GM20431 (cell line): ENCODE data around the gene MAP2.

Experiments
- in situ Hi-C: fragments of 300-500 bp; cut with MseI, MboI; formaldehyde crosslinking; loops from one replicate; pipeline ENCODE4 v1.15.0; 2020; ENCODE audit warnings: low sequenced_read_pairs; ENCODE audit not compliant: unreplicated experiment

MAP2 gene

DNA sequence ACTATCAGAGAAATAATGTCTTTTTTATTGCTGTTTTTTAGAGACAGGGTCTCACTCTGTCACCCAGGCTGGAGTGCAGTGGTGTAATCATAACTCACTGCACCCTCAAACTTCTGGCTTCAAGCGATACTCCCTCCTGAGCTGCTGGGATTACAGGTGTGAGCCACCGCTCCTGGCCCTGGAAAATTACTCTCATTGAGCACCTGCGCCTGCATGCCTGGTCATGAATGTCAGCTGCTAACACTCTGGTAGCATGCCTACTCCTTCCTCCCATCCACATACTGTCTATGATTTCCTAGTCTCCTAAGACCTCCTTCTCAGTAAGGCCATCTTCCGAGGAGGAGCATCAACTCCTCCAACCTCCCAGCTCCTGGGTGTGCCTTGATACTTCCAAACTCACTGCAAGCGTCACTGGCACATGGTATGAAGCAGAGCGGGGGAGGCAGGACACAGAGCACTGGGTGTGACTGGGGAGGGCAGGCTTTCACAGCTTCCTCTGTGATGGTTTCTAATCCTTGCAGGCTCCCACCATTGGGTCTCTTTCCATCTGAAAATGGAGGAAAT, 1.6 kb upstream of the MAP2 start:
- in situ Hi-C loops, result no loop called here

DNA sequence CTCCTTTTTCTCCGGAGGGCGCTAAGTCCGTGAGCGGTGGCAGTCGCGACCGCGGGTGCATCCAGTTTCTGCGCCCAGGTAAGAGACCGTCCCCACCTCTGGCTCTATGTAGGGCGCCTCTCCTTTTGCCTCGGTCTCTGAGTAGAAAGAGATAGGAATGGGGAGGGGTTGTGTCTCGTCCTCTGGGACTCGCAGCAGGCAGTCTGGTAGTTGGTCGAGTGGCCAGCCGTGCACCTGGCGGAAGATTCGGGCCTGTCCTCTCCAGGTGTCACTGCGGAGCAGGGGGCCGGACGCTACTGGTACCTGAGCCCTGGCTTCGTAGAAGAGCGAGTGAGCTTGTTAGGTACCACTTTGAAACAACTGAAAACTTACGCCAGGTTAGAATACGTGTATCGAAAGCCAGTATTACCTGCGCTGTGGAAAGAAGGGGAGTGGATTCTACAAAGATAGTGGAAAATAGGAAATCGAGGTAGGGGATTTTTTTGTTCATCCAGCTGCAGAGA, 403 bp downstream of the MAP2 start:
- in situ Hi-C loops, result no loop called here

DNA sequence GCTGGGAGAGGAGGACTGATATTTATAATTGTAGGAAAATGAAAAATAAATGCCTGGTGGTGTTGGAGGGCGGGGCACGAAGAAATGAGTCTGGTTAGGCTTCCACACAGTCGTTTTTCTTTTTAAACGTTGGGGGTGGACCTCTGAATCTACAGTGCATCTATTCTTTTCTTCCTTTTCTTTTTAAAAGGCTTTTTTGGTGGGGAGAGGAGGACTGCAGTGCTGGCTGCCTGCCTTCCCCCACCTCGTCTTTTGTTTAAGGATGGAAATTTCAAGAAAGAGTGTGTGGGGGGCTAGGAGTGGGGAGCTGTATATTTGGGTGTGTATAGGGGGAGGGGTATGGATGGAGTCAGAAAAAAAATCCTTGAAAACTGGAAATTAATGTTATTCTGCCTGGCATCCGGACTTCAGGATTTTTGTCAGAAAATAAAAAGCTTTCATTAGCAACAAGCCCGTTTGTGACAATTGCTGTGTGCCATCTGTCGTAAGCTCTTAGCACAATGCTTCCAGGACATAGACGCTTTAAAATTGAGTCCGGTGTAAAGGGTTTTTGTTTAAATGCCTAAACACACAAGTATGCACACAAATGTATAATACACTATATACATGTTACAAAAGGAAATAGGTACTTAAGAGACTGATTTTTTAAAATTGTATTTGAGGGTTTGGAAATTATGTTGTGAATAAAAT, 1.1 kb downstream of the MAP2 start:
- in situ Hi-C loops, result loop anchor here (25.0 kb wide), 1 partner anchor 137 kb away; no protein-coding TSS in a partner anchor

DNA sequence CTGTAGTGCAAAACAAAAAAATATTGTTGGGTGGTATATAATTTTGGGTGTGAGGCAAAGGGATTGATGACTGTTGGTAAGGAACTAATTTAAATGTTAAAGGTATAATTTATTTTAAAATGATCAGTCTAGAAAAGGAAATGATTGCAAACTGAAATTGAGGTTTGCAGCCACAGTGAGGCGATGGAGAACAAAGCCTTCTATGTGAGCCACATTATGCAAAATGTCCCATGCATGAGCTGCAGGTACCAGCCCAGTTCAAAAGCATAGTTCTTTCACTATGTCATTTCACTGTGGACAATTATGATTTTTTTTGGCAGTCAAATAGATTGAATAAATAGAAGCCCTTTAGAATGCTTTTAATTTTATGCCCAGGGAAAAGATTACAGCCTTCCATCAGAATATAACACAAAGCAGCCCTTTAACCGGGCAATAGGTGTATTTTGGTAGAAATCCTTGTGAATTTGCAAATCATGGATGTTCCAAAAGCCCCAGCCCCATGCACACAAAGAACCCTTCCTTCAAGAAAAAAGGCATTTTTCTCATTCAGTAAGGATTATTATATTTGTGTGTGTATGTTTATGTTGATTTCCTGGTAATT, 1.7 kb downstream of the MAP2 start:
- in situ Hi-C loops, result loop anchor here (25.0 kb wide), 1 partner anchor 137 kb away; no protein-coding TSS in a partner anchor

DNA sequence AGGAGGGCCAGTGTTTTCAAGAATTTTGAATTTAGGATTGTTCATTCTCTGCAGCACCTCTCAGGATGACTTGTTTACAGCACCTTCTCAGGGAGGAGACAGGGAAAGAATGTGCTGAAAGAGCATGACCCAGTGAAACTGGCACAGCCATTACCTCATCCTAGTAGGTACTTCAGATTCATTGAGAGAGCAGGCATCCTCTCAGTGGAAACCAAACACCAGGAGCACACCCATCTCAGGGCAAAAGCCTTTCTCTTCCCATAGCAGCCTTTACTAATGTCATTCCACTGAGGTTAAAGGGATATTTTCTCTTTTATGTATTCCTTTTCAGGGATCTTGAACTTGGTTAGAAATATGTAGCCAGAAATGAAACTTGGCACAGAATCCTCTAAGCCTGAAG, 2.6 kb downstream of the MAP2 start:
- in situ Hi-C loops, result loop anchor here (25.0 kb wide), 1 partner anchor 136 kb away; no protein-coding TSS in a partner anchor

DNA sequence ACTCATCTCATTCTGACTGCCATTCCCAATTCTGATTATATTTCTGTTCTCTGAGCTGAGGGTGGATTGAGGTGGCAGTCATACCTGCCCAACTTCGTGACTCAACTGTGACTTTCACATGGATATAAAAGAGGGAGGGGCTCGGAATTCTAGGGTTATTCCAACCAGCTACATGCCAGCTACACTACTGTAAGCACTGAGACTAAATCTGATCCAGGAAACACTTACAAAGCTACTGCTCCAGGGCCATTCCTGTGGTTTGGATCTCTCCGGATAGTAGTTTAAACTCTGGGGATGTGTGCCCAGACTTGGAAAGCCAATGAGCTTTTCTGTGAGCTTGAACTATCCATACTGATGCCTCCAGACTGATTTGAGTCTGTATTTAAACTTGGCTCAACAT, 7.9 kb downstream of the MAP2 start:
- in situ Hi-C loops, result loop anchor here (25.0 kb wide), 1 partner anchor 131 kb away; no protein-coding TSS in a partner anchor

DNA sequence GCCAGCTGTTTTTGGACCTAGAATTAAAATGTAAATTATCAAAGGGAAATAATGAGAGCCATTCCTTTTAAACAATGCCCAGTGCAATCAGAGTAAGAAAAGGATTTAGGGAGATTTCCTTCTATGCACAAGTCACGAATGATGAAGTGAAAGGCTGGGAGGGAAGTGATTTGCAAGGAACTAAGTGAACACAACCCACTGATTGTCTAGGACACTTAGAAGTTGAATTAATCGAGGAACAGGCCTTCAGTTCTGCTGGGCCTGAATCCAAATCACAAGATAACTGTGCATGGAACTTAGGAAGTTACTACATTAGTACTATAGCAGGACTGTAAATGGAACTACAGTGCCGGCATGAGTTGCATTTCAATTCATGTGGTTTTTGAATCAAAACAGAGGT, 17.7 kb downstream of the MAP2 start:
- in situ Hi-C loops, result loop anchor here (25.0 kb wide), 1 partner anchor 121 kb away; no protein-coding TSS in a partner anchor

DNA sequence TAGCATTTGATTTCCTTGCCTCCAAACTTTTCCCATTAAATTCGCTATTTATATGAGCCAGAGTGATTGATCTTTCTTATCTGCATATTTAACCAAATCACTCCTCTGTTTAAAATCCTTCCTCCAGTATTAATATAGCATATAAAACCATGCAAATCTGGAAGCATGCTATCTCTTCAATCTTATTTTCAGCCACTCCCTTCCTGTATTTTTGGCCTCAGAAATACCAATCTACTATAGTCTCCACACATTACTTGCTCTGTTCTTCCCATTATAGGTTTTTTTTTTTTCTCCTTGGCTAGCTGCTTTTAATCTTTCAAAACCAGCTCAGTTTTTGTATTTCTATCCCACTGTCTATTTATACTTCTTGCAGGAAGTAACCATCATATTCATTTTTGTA, 19.1 kb downstream of the MAP2 start:
- in situ Hi-C loops, result loop anchor here (25.0 kb wide), 1 partner anchor 119 kb away; no protein-coding TSS in a partner anchor

DNA sequence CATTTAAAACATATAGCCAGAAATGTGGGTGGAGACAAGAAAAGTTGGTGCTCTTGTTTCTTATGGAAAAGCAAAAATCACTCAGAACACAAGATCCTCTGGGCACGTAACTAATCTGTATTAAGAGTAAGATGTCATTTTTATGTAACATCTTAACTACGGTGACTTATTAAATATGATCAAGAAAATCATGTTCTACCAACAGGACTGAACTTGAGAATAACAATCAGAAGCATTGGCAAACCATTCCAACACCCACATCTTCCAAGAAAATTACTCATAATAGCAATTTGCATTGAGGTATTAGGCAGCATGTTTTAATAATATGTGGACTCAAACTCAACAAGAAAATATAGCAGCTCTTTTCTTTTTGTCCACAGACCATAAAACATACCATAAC, 21.6 kb downstream of the MAP2 start:
- in situ Hi-C loops, result loop anchor here (25.0 kb wide), 1 partner anchor 117 kb away; no protein-coding TSS in a partner anchor

DNA sequence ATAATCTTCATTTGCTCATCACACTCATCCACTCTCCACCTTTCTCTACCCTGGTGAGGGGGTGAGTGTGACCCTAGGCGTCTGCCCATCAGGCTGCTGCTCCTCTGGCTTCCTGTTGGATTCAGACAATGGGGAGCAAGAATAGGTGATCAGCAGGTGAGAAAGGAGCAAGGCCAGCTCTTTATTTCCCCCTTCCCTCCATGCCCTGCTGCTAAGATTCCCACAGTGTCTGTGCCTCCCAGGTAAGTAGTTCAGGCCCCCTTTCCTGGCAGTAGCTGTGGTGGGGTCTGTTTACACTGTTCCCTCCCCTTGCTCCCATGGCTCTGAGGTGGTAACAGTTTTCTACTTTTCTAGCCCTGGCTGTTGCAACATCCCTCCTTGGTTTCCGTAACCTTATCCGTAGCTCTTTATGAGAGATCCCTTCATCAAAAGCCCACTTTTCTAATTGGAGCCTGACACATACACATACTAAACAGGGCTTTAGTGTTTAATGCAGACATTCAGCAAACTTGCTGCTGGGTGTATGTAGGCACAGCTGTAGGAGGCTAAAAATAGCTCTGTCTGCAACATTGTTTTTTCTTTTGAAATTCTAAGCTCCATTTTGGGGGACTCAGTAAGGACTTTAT, 27.5 kb downstream of the MAP2 start:
- in situ Hi-C loops, result no loop called here

DNA sequence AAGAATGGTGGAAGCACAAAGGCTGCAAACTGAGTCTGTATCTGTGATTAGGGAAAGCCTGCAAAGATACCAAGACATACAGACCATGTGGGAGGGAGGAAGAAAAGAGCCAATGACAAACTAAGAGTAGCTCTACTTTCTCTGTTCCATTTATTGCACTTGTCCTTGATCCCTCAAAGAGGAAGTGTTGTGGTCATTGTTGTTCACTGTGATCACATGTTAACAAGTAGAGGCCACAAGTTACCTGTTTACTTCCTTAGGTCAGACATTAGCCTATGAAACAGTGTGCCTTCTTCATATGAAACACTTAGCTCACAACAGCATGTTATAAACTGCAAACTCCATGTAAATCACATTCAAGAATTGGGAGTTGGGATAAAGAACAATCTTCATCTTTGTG, 32.6 kb downstream of the MAP2 start:
- in situ Hi-C loops, result no loop called here

DNA sequence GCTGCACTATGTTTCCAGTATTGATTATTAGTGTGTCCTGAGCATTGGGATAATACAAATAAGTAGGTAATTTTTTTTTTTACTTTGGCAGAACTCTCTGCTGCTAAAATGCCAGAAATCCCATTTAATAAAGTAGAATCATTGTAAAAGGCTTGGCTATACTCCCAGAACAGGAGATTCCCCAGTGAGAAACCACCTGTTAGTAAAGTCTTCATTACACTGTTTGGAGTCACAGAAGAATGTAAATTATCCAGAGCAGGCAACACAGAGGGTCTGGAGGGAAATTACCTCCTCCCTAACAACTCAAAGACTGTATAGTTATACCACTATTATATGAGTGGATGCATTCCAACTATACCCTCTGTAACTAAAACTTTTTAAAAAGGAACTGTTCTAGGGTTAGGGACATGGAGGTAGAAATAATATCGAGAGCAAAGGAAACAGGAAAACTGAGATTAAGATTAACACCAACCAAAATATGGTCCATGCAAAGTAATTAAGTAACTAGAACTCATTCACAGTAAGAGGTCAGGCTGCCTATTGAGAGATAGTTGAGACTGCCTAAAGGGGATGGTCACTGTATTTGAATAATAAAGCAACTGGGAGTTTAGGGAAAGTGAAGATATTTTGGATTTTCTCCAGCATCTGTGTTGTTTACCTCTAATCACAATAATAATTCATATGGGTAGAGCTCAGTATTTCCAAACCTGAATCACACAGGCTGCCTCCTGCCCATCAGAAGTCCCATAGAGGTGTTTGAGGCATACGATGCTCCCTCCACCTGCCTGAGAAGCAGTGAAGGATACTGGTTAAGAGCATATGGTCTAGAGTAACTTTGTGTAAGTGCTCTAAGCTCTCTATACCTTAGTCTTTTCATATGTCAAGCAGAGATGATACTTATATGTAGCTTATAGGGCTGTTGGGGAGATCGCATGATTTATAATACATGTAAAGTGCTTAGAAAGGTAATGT, 34.4 kb downstream of the MAP2 start:
- in situ Hi-C loops, result no loop called here

DNA sequence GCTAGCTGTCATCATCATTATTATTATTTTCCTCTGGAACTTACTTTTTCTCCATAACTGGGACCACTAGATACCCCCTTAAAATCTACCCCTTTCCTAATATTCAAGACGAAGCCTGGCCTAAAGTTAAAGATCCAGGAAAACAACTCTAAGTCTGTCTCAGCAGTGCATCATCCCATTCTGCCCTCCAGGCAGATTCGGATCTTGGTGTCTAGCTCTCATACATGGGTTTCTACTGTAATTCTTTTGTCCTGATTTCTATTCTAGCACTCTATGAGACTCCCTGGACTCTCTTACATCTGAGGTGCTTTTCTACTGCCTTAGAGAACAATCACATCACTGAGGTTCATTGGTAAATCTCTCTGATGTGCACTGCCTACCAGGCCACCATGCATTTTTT, 35.5 kb downstream of the MAP2 start:
- in situ Hi-C loops, result no loop called here

DNA sequence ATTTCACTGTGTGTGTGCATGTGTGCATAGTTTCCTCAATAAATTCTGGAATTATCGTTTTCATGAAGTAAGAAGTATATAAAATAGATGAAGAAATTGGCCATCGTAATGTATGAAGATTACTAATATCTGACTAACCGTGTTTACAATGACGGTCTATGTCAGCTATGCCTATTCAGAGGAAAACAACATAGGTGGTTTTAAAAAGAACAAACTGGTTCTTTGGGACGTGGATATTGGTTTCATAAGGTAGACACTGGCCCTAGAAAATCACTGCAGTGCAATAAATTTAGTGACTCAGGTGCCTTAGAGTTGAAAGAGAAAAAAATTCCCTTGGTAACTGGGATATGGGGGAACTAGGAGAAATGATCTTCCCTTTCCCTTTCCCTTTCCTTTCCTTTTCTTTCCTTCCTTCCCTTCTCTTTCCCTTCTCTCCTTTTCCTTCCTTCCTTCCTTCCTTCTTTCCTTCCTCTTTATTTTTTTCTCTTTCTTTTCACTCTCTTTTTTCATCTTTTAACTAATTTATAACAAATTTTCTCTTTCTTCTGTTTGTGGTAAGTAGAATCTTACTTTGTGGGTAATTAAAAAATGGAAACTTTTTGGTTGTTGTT, 36.4 kb downstream of the MAP2 start:
- in situ Hi-C loops, result no loop called here

DNA sequence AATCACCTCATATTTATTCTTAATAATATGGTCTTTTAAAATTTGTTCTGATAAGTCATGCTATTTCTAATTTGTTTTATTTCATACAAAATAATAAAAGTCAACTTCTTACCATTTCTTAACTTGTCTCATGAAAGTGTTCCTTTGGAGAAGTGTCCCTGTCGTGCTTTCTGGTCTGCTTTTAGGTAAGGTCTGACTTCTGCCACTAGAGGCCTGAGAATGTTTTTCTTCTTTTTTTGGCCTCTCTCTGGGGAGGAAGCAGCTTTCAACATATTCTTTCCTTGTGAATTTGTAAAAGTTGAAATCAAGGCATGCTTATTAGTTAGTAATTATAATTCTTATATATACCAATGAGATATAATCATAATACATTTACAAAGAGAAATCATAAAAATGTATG, 39.4 kb downstream of the MAP2 start:
- in situ Hi-C loops, result no loop called here

DNA sequence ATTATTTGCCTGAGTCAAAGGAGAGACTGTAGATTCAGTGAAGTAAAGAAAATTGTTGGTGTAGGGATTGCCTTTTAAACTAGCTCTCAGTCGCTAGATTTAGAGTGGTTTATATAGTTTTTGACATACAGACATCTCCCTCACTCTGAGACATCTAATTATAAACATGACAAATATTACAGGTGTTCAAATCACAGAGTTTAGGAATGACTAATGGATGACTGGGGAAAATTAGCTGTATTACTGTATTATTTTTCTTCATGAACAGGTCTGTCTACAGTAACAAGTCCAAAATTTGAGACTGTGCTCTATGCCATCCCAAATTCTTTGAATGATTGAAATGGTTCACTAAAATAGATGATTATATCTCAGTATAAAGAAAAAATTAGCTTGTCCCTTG, 40.0 kb downstream of the MAP2 start:
- in situ Hi-C loops, result no loop called here

DNA sequence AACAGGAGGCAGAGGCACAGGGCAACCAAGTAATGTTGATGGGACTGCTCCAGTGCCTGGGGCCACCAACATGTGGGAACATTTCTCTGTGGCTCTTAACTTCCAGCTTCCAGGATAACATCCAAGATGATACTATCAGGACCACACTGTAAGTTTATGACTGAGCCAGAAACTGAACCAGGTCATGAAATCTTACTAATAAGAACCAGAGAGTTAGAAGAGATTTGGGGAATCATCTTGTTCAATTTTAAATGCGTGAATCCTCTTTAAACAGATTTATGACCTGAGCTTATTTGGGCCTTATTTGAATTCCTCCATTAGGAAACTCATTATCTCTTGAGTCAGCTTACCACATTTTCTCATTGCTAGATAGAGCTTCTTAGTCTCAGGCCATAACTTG, 45.0 kb downstream of the MAP2 start:
- in situ Hi-C loops, result no loop called here

DNA sequence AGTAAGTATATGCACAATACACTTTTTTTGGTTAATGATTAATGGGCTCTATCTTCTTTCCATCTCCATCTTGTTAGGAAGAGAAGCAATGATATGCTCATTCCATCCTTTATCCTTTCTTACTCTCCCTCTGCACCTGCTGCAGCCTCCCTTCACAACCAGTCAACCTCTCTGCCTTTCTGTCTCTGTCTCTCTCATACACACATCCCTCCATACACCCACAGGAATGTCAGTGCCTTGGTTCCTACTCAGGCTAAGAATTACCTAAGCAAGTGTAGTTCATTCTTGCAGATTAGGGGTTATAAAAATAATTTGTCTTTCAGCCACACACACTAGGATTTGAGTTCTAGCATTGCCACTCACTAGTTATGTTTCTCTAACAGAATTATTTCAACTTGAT, 45.6 kb downstream of the MAP2 start:
- in situ Hi-C loops, result no loop called here

DNA sequence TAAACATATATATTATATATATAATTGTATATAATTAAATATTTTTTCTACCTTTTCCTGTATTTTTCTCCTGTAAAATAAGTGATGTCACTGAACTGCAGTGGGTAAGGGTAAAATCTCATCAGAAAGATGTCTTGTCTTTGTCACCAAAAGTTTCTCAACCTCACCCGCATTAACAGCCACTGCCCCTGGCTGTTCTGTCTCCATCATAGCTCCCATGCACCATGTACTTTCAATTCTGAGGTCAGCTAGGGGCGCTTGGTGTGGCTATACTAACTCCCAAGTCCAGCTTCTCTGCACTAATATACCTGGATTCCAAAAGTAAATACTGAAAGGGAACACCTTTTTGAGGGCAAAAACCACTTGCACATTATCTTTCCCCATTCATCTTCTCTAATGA, 46.6 kb downstream of the MAP2 start:
- in situ Hi-C loops, result no loop called here
